ENCODE data around the gene ZC3H10. TPM values are rescaled to one million over a fixed set of nuclear protein-coding genes. Genes with fewer than 3 reads are reported as not detected.
A peak's percentile ranks its signal among the peaks of the same experiment; 100 is the strongest.

The ZC3H10 gene
- total and polyA plus RNA-seq, 2 of the 13 experiments (the other 11 are each of a cell fraction or from before 2014, with no cell fraction given), result 0.70 to 2.3 TPM

DNA sequence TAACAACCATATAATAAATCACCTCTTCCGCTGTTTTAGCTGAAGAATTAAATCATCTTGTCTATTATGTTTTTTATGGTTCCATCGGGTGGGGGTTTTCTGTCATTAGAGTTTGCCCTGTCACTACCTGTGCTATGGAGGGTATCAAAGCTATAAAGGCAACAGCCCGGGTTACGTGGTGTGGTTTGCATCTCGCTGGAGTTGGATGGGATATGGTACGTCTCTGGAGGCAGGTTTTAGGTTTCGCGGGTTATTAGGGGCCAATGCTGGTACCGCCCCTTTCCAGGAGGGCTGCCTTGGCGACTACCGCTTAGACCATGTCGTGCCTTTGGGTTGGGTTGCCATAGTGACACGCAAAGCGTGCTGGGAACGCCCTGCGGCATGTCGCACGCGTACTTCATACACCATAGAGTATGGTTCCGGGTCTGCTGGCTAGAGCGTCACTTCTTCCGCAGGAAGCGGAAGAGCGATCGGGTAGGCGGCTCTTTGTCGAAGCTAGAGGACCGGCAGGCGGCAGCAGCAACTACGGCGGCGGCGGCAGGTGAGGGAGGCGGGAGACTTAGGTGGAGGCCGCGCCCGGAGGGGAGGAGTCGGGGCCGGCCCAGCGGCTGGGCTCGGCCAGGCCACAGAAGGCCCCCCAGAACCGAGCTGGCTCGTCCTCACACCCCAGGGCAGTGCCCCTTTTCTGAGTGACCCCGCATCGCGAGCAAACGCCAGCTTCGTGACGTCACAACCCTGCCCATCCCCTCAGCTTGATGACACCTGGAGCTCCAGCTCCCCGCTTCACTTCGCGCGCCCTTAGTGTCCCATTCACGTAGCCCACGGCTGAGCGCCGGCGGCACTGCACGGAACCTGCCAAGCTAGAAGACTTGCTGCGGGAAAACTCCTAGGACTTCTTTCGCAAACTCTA lies at the start of gene ZC3H10 (continued):
- TF ChIP-seq POGZ (CRISPR knock-in tag; IDR thresholded peaks at IDR 0.05) (peak; percentile 87), ZNF318 (CRISPR knock-in tag; IDR thresholded peaks at IDR 0.05) (peak; percentile 99), AKAP8 (CRISPR knock-in tag; IDR thresholded peaks at IDR 0.05) (peak; percentile 94), ZHX2 (IDR thresholded peaks at IDR 0.05; ENCODE audit: low read depth) (peak; percentile 92), ZHX2 (CRISPR knock-in tag; IDR thresholded peaks at IDR 0.05; ENCODE audit: borderline replicate concordance) (no peak), GATA4 (IDR thresholded peaks at IDR 0.05; ENCODE audit: borderline replicate concordance, low read depth) (peak; percentile 41; the same call in 1 of the 2 replicates), GABPB1 (CRISPR knock-in tag; IDR thresholded peaks at IDR 0.05) (peak; percentile 99), HCFC1 (IDR thresholded peaks at IDR 0.05; ENCODE audit: low read depth, low read length) (peak; percentile 79), ZNF326 (CRISPR knock-in tag; IDR thresholded peaks at IDR 0.05; ENCODE audit: borderline replicate concordance) (no peak), ZFP82 (CRISPR knock-in tag; IDR thresholded peaks at IDR 0.05; ENCODE audit: borderline replicate concordance) (no peak), ZNF232 (CRISPR knock-in tag; IDR thresholded peaks at IDR 0.05; ENCODE audit: borderline replicate concordance) (peak; percentile 83; the same call in 1 of the 2 replicates), TP53 (CRISPR knock-in tag; conservative IDR thresholded peaks at IDR 0.05) (no peak), ZNF367 (CRISPR knock-in tag; IDR thresholded peaks at IDR 0.05; ENCODE audit: borderline replicate concordance) (no peak), ATM (IDR thresholded peaks at IDR 0.05; ENCODE audit: borderline replicate concordance) (no peak), EZH2 (conservative IDR thresholded peaks at IDR 0.05; ENCODE audit: low read depth, low read length) (no peak)

All from HepG2 (cell line).